HepG2 (cell line): ENCODE results near the gene COASY. TPM values are rescaled to one million over a fixed set of nuclear protein-coding genes. Genes with fewer than 3 reads are reported as not detected.

ENCODE experiments used
- BORCS8-MEF2B ChIP-seq: sonication (generic); formaldehyde crosslinking; IDR thresholded peaks from 2 replicates; pipeline ENCODE4 v1.8.0; 2022; ENCODE audit warnings: mild to moderate bottlenecking, missing genetic modification reagents
- CCAR2 ChIP-seq: fragments of 200-400 bp; formaldehyde crosslinking; optimal IDR thresholded peaks from 2 replicates; pipeline ENCODE3; 2018; ENCODE audit warnings: low read depth, mild to moderate bottlenecking, low read length, moderate library complexity
- ELF1 ChIP-seq: sonication (generic); formaldehyde crosslinking; IDR thresholded peaks from 2 replicates; pipeline ENCODE4 v1.4.0; 2020; ENCODE audit warnings: missing genetic modification reagents
- ESRRA ChIP-seq: sonication (generic); formaldehyde crosslinking; IDR thresholded peaks from 2 replicates; pipeline ENCODE4 v1.5.1; 2020; ENCODE audit warnings: mild to moderate bottlenecking, low read depth, missing genetic modification reagents
- MED1 ChIP-seq: sonication (generic); formaldehyde crosslinking; IDR thresholded peaks from 2 replicates; pipeline ENCODE4 v1.4.0; 2020; ENCODE audit warnings: missing genetic modification reagents
- MED13 ChIP-seq: sonication (generic); formaldehyde crosslinking; IDR thresholded peaks from 2 replicates; pipeline ENCODE4 v1.5.0; 2020; ENCODE audit warnings: missing genetic modification reagents
- MTF1 ChIP-seq: sonication (generic); formaldehyde crosslinking; IDR thresholded peaks from 2 replicates; pipeline ENCODE4 v1.5.0; 2020; ENCODE audit warnings: missing genetic modification reagents
- NR2F2 ChIP-seq: IDR thresholded peaks from 2 replicates; pipeline ENCODE4 v1.6.1; 2012; ENCODE audit warnings: low read depth, inconsistent platforms, borderline replicate concordance
- NR3C1 ChIP-seq: sonication (generic); formaldehyde crosslinking; IDR thresholded peaks from 2 replicates; pipeline ENCODE4 v1.4.0; 2020; ENCODE audit warnings: missing genetic modification reagents
- PCBP1 ChIP-seq: fragments of 200-400 bp; formaldehyde crosslinking; IDR thresholded peaks from 2 replicates; pipeline ENCODE4 v1.6.1; 2017; ENCODE audit warnings: mild to moderate bottlenecking, low read depth, low read length, borderline replicate concordance
- SALL2 ChIP-seq: sonication (generic); formaldehyde crosslinking; IDR thresholded peaks from 2 replicates; pipeline ENCODE4 v1.8.1; 2023; ENCODE audit warnings: mild to moderate bottlenecking, missing genetic modification reagents, inconsistent platforms
- SMAD3 ChIP-seq: sonication (generic); formaldehyde crosslinking; IDR thresholded peaks from 2 replicates; pipeline ENCODE4 v1.4.0; 2020; ENCODE audit warnings: missing genetic modification reagents
- SOX13 ChIP-seq, 3 experiments: fragments of 450-650 bp in 1 of 3; sonication (generic) in 1 of 3; formaldehyde crosslinking in 1 of 3; IDR thresholded peaks in 2 of 3; conservative IDR thresholded peaks in 1 of 3; 2 replicates each; pipeline versions ENCODE4 v1.5.0 to v1.6.1; 2016 to 2020; ENCODE audit warnings: antibody characterized with exemption in 1 of 3, mild to moderate bottlenecking in 1 of 3, missing compliant biosample characterization in 1 of 3, missing genetic modification reagents in 1 of 3, moderate library complexity in 1 of 3
- SRSF4 ChIP-seq: fragments of 200-400 bp; formaldehyde crosslinking; IDR thresholded peaks from one replicate; pipeline ENCODE4 v1.6.1; 2018; ENCODE audit warnings: mild to moderate bottlenecking, low read depth, low read length, moderate library complexity; ENCODE audit not compliant: poor library complexity, severe bottlenecking
- YEATS2 ChIP-seq: sonication (generic); formaldehyde crosslinking; IDR thresholded peaks from 2 replicates; pipeline ENCODE4 v1.4.0; 2020; ENCODE audit warnings: missing genetic modification reagents, borderline replicate concordance
- ZMYM4 ChIP-seq: sonication (generic); formaldehyde crosslinking; IDR thresholded peaks from 2 replicates; pipeline ENCODE4 v1.8.1; 2023; ENCODE audit warnings: mild to moderate bottlenecking, missing genetic modification reagents
- ZNF180 ChIP-seq: sonication (generic); formaldehyde crosslinking; IDR thresholded peaks from 2 replicates; pipeline ENCODE4 v1.4.0; 2020; ENCODE audit warnings: low read depth, missing genetic modification reagents, borderline replicate concordance
- ZNF557 ChIP-seq: sonication (generic); formaldehyde crosslinking; IDR thresholded peaks from 2 replicates; pipeline ENCODE4 v1.4.0; 2020; ENCODE audit warnings: missing genetic modification reagents
- ZNF775 ChIP-seq: sonication (generic); formaldehyde crosslinking; IDR thresholded peaks from 2 replicates; pipeline ENCODE4 v1.4.0; 2020; ENCODE audit warnings: missing genetic modification reagents, mild to moderate bottlenecking, moderate library complexity, borderline replicate concordance
- ZNF883 ChIP-seq: sonication (generic); formaldehyde crosslinking; IDR thresholded peaks from 2 replicates; pipeline ENCODE4 v1.5.1; 2020; ENCODE audit warnings: mild to moderate bottlenecking, missing genetic modification reagents; ENCODE audit errors: not compliant biosample characterization
- polyA plus RNA-seq, 8 experiments: library from polyadenylated mRNA; depleted of rRNA in 3 of 8; stranded (reverse) in 7 of 8; unstranded in 1 of 8; fragments of >200 nt; fragmentation: Illumina TruSeq in 4 of 8; extraction: Trizol in 4 of 8; gene quantifications; 2 replicates each; pipeline versions ENCODE4 v1.2.1 to v1.2.3, GENCODE V29; 2011 to 2016; ENCODE audit warnings: low read depth in 4 of 8, missing spikeins in 1 of 8, mixed read lengths in 1 of 8; ENCODE audit not compliant: insufficient read depth in 1 of 8
- total RNA-seq, 5 experiments: library from RNA; depleted of rRNA; stranded (reverse); fragments of >200 nt; fragmentation: Illumina TruSeq; extraction: Trizol; gene quantifications; 2 replicates each; pipeline ENCODE4 v1.2.3, GENCODE V29; 2016; ENCODE audit warnings: low read depth in 1 of 5
- TF ChIP-seq, protein P1 (sequence below): sonication (generic); formaldehyde crosslinking; IDR thresholded peaks from 2 replicates; pipeline ENCODE4 v1.5.1; 2020; ENCODE audit warnings: mild to moderate bottlenecking, missing genetic modification reagents
- TF ChIP-seq, protein P2 (sequence below): IDR thresholded peaks from 2 replicates; pipeline ENCODE4 v1.6.1; 2018; ENCODE audit warnings: missing genetic modification reagents, mild to moderate bottlenecking, missing compliant biosample characterization
- TF ChIP-seq, protein P3 (sequence below): IDR thresholded peaks from 2 replicates; pipeline ENCODE4 v1.6.1; 2016; ENCODE audit warnings: mild to moderate bottlenecking, missing biosample characterization, missing genetic modification reagents
- TF ChIP-seq, protein P4 (sequence below): sonication (generic); formaldehyde crosslinking; IDR thresholded peaks from 2 replicates; pipeline ENCODE4 v1.4.0; 2020; ENCODE audit warnings: missing genetic modification reagents

Gene COASY
- total and polyA plus RNA-seq, 2 of the 13 experiments (the other 11 are each of a cell fraction or from before 2014, with no cell fraction given): 90.7 to 125 TPM

DNA sequence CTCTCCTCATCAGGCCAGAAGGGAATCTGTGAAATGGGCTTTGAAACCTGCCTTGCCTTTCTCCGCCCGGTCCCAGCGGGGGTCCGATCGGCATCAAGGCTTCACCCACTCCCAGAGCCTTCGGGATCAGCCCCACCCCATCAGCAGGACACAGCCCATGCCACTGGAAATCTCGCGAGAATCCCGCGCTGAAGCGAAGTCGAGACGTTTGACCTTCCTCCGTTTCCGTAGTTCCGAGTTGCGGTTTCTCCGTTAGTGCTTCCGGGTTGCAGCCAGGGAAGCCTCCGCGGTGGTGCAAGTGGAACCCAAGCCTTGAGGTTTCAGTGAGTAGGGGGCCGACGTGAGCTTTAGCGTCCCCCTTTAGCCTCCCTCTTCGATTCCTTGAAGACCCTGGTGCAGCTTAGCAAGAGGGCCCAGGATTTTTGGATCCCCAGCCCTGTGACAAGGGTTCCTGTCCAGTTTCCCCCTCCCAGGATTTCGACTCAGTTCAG lies at the start of gene COASY (continued):
- TF ChIP-seq ESRRA (CRISPR knock-in tag) (no peak; the same call in 1 of the 2 replicates), SMAD3 (CRISPR knock-in tag) (peak; percentile 96), BORCS8-MEF2B (CRISPR knock-in tag) (peak; percentile 60; the same call in 1 of the 2 replicates), NR3C1 (no peak), ZNF180 (CRISPR knock-in tag) (no peak), YEATS2 (CRISPR knock-in tag) (peak; percentile 100), SOX13 (IDR thresholded peaks at IDR 0.05) (no peak), SOX13 (CRISPR knock-in tag; conservative IDR thresholded peaks at IDR 0.05 in 1 of 2, IDR thresholded peaks at IDR 0.05 in 1 of 2) (0 out of 4 replicates have a peak, but pooled peaks of 1 of the 2 experiments have one; percentile 51), PCBP1 (0 out of 2 replicates have a peak, but pooled peaks have one; percentile 39), NR2F2 (peak; percentile 12; the same call in 1 of the 2 replicates), SRSF4 (no peak), MED13 (CRISPR knock-in tag) (peak; percentile 83; the same call in 1 of the 2 replicates), ZNF775 (CRISPR knock-in tag) (no peak; the same call in 1 of the 2 replicates), ELF1 (peak; percentile 99), ZNF557 (CRISPR knock-in tag) (no peak), ZMYM4 (CRISPR knock-in tag) (peak; percentile 95), SALL2 (CRISPR knock-in tag) (peak; percentile 20; the same call in 1 of the 2 replicates), MTF1 (no peak; the same call in 1 of the 2 replicates), CCAR2 (no peak), MED1 (CRISPR knock-in tag) (peak; percentile 83), ZNF883 (CRISPR knock-in tag) (peak; percentile 18)
- TF ChIP-seq, protein P1, sequence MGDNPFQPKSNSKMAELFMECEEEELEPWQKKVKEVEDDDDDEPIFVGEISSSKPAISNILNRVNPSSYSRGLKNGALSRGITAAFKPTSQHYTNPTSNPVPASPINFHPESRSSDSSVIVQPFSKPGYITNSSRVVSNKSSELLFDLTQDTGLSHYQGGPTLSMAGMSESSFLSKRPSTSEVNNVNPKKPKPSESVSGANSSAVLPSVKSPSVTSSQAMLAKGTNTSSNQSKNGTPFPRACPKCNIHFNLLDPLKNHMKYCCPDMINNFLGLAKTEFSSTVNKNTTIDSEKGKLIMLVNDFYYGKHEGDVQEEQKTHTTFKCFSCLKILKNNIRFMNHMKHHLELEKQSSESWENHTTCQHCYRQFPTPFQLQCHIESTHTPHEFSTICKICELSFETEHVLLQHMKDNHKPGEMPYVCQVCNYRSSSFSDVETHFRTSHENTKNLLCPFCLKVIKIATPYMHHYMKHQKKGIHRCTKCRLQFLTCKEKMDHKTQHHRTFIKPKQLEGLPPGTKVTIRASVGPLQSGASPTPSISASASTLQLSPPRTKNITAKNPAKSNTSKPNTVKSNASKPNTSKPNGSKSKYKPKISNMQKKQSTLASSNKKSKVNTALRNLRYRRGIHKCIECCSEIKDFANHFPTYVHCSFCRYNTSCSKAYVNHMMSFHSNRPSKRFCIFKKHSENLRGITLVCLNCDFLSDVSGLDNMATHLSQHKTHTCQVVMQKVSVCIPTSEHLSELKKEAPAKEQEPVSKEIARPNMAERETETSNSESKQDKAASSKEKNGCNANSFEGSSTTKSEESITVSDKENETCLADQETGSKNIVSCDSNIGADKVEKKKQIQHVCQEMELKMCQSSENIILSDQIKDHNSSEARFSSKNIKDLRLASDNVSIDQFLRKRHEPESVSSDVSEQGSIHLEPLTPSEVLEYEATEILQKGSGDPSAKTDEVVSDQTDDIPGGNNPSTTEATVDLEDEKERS (CRISPR knock-in tag): no peak
- TF ChIP-seq, protein P2, sequence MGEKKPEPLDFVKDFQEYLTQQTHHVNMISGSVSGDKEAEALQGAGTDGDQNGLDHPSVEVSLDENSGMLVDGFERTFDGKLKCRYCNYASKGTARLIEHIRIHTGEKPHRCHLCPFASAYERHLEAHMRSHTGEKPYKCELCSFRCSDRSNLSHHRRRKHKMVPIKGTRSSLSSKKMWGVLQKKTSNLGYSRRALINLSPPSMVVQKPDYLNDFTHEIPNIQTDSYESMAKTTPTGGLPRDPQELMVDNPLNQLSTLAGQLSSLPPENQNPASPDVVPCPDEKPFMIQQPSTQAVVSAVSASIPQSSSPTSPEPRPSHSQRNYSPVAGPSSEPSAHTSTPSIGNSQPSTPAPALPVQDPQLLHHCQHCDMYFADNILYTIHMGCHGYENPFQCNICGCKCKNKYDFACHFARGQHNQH (CRISPR knock-in tag): peak; percentile 88
- TF ChIP-seq, protein P3, sequence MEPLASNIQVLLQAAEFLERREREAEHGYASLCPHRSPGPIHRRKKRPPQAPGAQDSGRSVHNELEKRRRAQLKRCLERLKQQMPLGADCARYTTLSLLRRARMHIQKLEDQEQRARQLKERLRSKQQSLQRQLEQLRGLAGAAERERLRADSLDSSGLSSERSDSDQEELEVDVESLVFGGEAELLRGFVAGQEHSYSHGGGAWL (CRISPR knock-in tag): no peak; the same call in 1 of the 2 replicates
- TF ChIP-seq, protein P4, sequence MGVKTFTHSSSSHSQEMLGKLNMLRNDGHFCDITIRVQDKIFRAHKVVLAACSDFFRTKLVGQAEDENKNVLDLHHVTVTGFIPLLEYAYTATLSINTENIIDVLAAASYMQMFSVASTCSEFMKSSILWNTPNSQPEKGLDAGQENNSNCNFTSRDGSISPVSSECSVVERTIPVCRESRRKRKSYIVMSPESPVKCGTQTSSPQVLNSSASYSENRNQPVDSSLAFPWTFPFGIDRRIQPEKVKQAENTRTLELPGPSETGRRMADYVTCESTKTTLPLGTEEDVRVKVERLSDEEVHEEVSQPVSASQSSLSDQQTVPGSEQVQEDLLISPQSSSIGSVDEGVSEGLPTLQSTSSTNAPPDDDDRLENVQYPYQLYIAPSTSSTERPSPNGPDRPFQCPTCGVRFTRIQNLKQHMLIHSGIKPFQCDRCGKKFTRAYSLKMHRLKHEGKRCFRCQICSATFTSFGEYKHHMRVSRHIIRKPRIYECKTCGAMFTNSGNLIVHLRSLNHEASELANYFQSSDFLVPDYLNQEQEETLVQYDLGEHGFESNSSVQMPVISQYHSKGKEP (CRISPR knock-in tag): no peak
